Central memory CD8-positive, alpha-beta T cell (primary cell): ENCODE results near the gene FXYD3.

Experiments used
- ATAC-seq: fragments of 150-1000 bp; cut with Tn5 transposase; replicated peaks from 2 replicates; pipeline ENCODE4 v1.10.0; 2022; ENCODE audit warnings: mild to moderate bottlenecking, moderate FRiP score, moderate number of reproducible peaks; ENCODE audit not compliant: poor library complexity, severe bottlenecking; ENCODE audit errors: extremely low read depth
- DNase-seq, 2 donors: peaks; one replicate each; pipeline ENCODE4 v3.0.0; 2021; ENCODE audit warnings: low spot score in 2 of 2
- H3K27ac Mint-ChIP-seq: one replicate; pipeline ENCODE4 v1.8.0; 2022; ENCODE audit warnings: low read depth, mild to moderate bottlenecking, moderate library complexity, mixed read lengths
- H3K27me3 Mint-ChIP-seq: one replicate; pipeline ENCODE4 v1.8.0; 2022; ENCODE audit warnings: mixed read lengths
- H3K36me3 Mint-ChIP-seq: one replicate; pipeline ENCODE4 v1.8.0; 2022; ENCODE audit warnings: mild to moderate bottlenecking, moderate library complexity, mixed read lengths; ENCODE audit not compliant: insufficient read depth
- H3K4me1 Mint-ChIP-seq: one replicate; pipeline ENCODE4 v1.8.0; 2022; ENCODE audit warnings: mixed read lengths
- H3K4me3 Mint-ChIP-seq: one replicate; pipeline ENCODE4 v1.8.0; 2022; ENCODE audit warnings: mild to moderate bottlenecking, moderate library complexity, mixed read lengths
- H3K9me3 Mint-ChIP-seq: one replicate; pipeline ENCODE4 v1.8.0; 2022; ENCODE audit warnings: mixed read lengths

Gene FXYD3

DNA sequence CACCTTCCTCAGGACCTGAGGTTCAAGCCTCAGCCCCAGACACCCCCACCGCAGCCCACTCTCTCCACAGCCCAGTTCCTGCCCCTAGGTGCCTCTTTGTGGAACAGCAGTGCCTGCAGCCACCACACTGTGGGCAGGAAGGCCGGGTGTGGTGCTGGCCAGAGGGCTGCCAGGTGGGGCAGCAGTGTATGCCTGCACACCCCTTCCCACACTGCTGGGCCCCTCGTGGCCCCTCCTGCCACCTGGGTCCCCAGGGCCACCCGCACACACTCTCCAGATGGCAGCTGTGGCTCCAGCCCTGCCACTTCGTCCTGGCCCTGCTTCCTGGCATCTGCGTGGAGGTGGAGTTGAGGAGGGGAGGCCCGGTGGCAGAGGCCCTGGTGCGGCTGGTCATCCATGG is 39.0 kb upstream of the FXYD3 start:
- no peak overlapping the region for H3K27ac Mint-ChIP-seq
- H3K27me3 Mint-ChIP-seq: peaks cover 22% of the 10 kb centered on the region
- no peak overlapping the region for H3K4me3 Mint-ChIP-seq
- DNase-seq (no peak), ATAC-seq (no peak)
- no peaks in the 10 kb centered on the region for H3K36me3 Mint-ChIP-seq
- H3K4me1 Mint-ChIP-seq: no peaks in the 10 kb centered on the region
- no peaks in the 10 kb centered on the region for H3K9me3 Mint-ChIP-seq

- Mint-ChIP-seq H3K36me3 (no peaks in the 10 kb centered on the region), H3K4me1 (no peaks in the 10 kb centered on the region), H3K27me3 (peaks cover 22% of the 10 kb centered on the region), H3K27ac (no peak overlapping the region), H3K4me3 (no peak overlapping the region), H3K9me3 (no peaks in the 10 kb centered on the region)
- DNase-seq (no peak), ATAC-seq (no peak)
Observed at GRCh38 chr19:35077411-35078223, 38.0 kb upstream of the FXYD3 start.

- Mint-ChIP-seq H3K4me1 (no peaks in the 10 kb centered on the region), H3K27me3 (peaks cover 22% of the 10 kb centered on the region), H3K36me3 (no peaks in the 10 kb centered on the region), H3K9me3 (no peaks in the 10 kb centered on the region), H3K4me3 (no peak overlapping the region), H3K27ac (no peak overlapping the region)
- DNase-seq (no peak), ATAC-seq (no peak)
Observed at GRCh38 chr19:35079826-35080225, 35.8 kb upstream of the FXYD3 start.

DNA sequence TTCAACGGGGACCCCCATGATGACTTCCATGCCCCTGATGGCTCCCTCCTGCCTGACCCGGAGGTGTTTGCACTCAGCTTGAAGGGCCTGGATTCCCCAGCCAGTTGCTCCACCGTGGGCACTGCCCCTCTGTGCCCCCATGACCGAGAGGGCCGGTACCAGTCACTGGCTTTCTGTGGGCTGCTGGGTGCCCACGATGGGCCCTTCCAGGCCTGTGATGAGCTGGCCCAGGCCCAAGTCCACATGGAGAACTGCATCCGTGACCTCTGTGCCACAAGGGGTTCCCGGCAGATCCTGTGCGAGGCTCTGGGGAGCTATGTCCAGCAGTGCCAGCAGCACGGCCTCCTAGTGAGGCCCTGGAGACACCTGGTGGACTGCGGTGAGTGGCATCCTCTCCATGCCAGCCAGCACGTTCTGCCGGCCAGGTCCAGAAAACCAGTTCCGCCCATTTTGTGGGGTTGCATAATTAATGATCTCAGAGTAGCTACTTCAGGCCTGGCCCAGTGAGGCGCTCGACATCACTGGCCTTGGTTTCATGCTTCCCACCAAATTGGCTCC is 34.9 kb upstream of the FXYD3 start:
- H3K4me1 Mint-ChIP-seq: peaks cover 5% of the 10 kb centered on the region
- DNase-seq (no peak), ATAC-seq (no peak)
- H3K27ac Mint-ChIP-seq: no peak overlapping the region
- H3K27me3 Mint-ChIP-seq: peaks cover 22% of the 10 kb centered on the region
- no peaks in the 10 kb centered on the region for H3K36me3 Mint-ChIP-seq
- H3K9me3 Mint-ChIP-seq: no peaks in the 10 kb centered on the region
- no peak overlapping the region for H3K4me3 Mint-ChIP-seq

DNA sequence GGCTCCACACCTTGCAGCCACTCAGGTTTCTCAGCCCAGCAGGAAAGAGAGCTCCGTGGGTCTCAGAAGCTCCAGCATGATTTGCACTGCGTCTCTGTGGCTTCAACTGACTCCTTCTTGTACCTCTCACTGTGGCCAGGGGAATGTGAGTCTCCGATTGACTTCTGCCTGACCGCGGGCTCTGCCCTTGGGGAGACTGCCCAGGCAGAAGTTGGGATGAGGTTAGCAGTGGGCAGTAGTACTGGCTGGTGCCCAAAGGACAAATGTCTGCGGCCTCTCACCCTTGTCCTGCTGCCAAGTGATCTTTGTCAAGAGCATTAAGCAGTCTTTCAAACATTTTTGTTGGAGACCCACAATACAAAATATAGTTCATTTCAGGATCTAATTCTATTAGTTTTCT is 34.4 kb upstream of the FXYD3 start:
- Mint-ChIP-seq H3K36me3 (no peaks in the 10 kb centered on the region), H3K4me1 (peaks cover 10% of the 10 kb centered on the region), H3K27ac (no peak overlapping the region), H3K4me3 (no peak overlapping the region), H3K27me3 (peaks cover 22% of the 10 kb centered on the region), H3K9me3 (no peaks in the 10 kb centered on the region)
- DNase-seq (no peak), ATAC-seq (no peak)

GRCh38 chr19:35083691-35084508 is 31.7 kb upstream of the FXYD3 start:
- no peak overlapping the region for H3K27ac Mint-ChIP-seq
- no peaks in the 10 kb centered on the region for H3K36me3 Mint-ChIP-seq
- no peak for ATAC-seq
- H3K4me3 Mint-ChIP-seq: no peak overlapping the region
- peaks cover 19% of the 10 kb centered on the region for H3K4me1 Mint-ChIP-seq
- peaks cover 8% of the 10 kb centered on the region for H3K27me3 Mint-ChIP-seq
- no peak for DNase-seq
- no peaks in the 10 kb centered on the region for H3K9me3 Mint-ChIP-seq

- no peaks in the 10 kb centered on the region for H3K9me3 Mint-ChIP-seq
- no peaks in the 10 kb centered on the region for H3K36me3 Mint-ChIP-seq
- H3K4me1 Mint-ChIP-seq: peaks cover 19% of the 10 kb centered on the region
- H3K4me3 Mint-ChIP-seq: no peak overlapping the region
- ATAC-seq (no peak), DNase-seq (no peak)
- no peak overlapping the region for H3K27ac Mint-ChIP-seq
- H3K27me3 Mint-ChIP-seq: peaks cover 2% of the 10 kb centered on the region
Observed at GRCh38 chr19:35084509-35084762, 31.2 kb upstream of the FXYD3 start.

DNA sequence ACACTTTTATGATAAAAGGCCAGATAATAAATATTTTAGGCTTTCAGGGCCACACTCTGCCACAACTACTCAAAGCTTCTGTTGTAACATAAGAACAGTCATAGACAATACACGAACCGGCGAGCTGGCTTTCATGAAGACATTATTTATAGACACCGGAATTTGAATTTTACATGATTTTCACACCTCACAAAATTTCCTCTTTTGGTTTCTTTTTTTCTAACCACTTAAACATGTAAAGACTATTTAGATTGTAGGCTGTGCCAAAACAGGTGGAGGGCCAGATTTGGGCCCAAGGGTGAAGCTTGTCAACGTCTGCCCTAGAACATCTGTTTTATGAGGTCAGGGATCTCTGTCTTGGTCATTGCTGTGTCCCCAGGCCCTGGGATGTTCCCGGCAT is 29.7 kb upstream of the FXYD3 start:
- Mint-ChIP-seq H3K27me3 (no peaks in the 10 kb centered on the region), H3K4me3 (peak overlapping the region; percentile 42), H3K27ac (peak overlapping the region; percentile 88), H3K36me3 (no peaks in the 10 kb centered on the region), H3K4me1 (peaks cover 19% of the 10 kb centered on the region), H3K9me3 (no peaks in the 10 kb centered on the region)
- ATAC-seq: peak; percentile 82
- DNase-seq: no peak

- DNase-seq: no peak
- ATAC-seq: no peak
- Mint-ChIP-seq H3K27ac (peak overlapping the region; percentile 88), H3K9me3 (no peaks in the 10 kb centered on the region), H3K4me1 (peaks cover 19% of the 10 kb centered on the region), H3K36me3 (no peaks in the 10 kb centered on the region), H3K4me3 (peak overlapping the region; percentile 42), H3K27me3 (no peaks in the 10 kb centered on the region)
Observed at GRCh38 chr19:35086455-35086854, 29.2 kb upstream of the FXYD3 start.

DNA sequence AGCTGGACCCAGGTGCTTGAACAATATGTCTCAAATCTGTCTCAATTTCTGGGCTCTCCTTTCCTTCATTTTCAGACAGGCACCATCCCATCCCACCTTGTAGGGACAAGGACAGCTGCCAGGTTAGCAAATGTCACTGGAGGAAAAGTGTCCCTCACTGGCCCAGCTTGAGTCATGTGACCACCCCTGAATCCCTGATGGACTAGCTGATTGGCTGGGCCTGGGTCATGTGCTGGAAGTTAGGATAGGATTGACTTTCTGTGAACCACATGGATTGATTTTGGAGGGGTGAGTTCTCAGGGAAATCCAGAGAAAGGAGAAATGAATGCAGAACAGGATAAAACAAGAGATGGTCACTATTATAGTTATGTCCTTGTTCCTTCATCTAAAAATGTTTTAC is 28.2 kb upstream of the FXYD3 start:
- DNase-seq (no peak), ATAC-seq (no peak)
- H3K36me3 Mint-ChIP-seq: no peaks in the 10 kb centered on the region
- H3K4me1 Mint-ChIP-seq: peaks cover 19% of the 10 kb centered on the region
- H3K27ac Mint-ChIP-seq: peak overlapping the region; percentile 69
- no peak overlapping the region for H3K4me3 Mint-ChIP-seq
- no peaks in the 10 kb centered on the region for H3K27me3 Mint-ChIP-seq
- H3K9me3 Mint-ChIP-seq: no peaks in the 10 kb centered on the region

- no peak for DNase-seq
- Mint-ChIP-seq H3K9me3 (no peaks in the 10 kb centered on the region), H3K36me3 (no peaks in the 10 kb centered on the region), H3K27ac (no peak overlapping the region), H3K27me3 (no peaks in the 10 kb centered on the region), H3K4me3 (no peak overlapping the region), H3K4me1 (peaks cover 19% of the 10 kb centered on the region)
- ATAC-seq: no peak
Observed at GRCh38 chr19:35088131-35088913, 27.3 kb upstream of the FXYD3 start.

GRCh38 chr19:35089554-35089953 is 26.1 kb upstream of the FXYD3 start:
- Mint-ChIP-seq H3K27ac (no peak overlapping the region), H3K4me1 (peaks cover 19% of the 10 kb centered on the region), H3K4me3 (no peak overlapping the region), H3K27me3 (no peaks in the 10 kb centered on the region), H3K36me3 (no peaks in the 10 kb centered on the region), H3K9me3 (no peaks in the 10 kb centered on the region)
- ATAC-seq (no peak), DNase-seq (no peak)
